Right hindlimb (tissue), 1 donor: ENCODE results near the gene SEC23B.

Source experiments
- DNase-seq: peaks from one replicate; pipeline ENCODE4 v3.0.0-alpha.2; 2018

SEC23B gene

GRCh38 chr20:18589941-18590674, 82.4 kb downstream of the SEC23B start:
- no peak for DNase-seq

- DNase-seq: no peak
These were observed 88.5 kb downstream of the SEC23B start for GRCh38 chr20:18596270-18596669.

GRCh38 chr20:18609741-18610140, 102.0 kb downstream of the SEC23B start:
- DNase-seq: no peak
